GM19467 (cell line): Measurements from ENCODE around the gene PIGV.
A peak's percentile ranks its signal among the peaks of the same experiment; 100 is the strongest.

Experiments
- ATAC-seq: cut with Tn5 transposase; IDR thresholded peaks from one replicate; pipeline ENCODE4 v1.9.1; 2021; ENCODE audit warnings: mild to moderate bottlenecking, moderate library complexity; ENCODE audit not compliant: unreplicated experiment

The PIGV gene

GRCh38 chr1:26772687-26773086 is 15.1 kb upstream of the PIGV start:
- ATAC-seq: no peak

GRCh38 chr1:26774462-26774861 is 13.3 kb upstream of the PIGV start:
- ATAC-seq: no peak

DNA sequence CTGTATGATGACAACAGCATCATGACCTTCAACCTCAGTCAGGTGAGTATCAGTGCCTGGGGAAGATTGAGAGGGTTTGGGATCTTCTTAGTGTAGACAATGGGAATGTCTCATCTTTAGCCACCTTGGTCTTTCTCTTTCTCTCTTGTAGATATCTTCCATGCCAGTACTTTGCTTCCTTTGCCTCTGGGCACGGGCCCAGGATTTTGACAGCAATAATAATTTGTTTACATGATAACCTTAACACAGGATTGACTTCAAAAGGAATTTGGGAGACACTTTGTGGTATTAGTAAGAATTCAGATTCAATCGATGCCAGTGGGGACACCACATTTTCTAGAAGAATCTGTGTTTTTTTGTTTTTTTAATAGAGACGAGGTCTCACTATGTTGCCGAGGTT is 12.1 kb upstream of the PIGV start:
- ATAC-seq: no peak

- no peak for ATAC-seq
These were observed 8.6 kb upstream of the PIGV start for GRCh38 chr1:26779098-26779668.

DNA sequence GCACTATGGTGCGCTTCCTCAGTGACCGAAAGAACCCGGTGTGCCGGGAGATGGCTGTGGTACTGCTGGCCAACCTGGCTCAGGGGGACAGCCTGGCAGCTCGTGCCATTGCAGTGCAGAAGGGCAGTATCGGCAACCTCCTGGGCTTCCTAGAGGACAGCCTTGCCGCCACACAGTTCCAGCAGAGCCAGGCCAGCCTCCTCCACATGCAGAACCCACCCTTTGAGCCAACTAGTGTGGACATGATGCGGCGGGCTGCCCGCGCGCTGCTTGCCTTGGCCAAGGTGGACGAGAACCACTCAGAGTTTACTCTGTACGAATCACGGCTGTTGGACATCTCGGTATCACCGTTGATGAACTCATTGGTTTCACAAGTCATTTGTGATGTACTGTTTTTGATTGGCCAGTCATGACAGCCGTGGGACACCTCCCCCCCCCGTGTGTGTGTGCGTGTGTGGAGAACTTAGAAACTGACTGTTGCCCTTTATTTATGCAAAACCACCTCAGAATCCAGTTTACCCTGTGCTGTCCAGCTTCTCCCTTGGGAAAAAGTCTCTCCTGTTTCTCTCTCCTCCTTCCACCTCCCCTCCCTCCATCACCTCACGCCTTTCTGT is 7.3 kb upstream of the PIGV start:
- ATAC-seq: no peak

DNA sequence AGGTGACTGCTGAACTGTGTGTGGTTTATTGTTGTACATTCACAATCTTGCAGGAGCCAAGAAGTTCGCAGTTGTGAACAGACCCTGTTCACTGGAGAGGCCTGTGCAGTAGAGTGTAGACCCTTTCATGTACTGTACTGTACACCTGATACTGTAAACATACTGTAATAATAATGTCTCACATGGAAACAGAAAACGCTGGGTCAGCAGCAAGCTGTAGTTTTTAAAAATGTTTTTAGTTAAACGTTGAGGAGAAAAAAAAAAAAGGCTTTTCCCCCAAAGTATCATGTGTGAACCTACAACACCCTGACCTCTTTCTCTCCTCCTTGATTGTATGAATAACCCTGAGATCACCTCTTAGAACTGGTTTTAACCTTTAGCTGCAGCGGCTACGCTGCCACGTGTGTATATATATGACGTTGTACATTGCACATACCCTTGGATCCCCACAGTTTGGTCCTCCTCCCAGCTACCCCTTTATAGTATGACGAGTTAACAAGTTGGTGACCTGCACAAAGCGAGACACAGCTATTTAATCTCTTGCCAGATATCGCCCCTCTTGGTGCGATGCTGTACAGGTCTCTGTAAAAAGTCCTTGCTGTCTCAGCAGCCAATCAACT is 6.4 kb upstream of the PIGV start:
- no peak for ATAC-seq

GRCh38 chr1:26782521-26783212 is 5.1 kb upstream of the PIGV start:
- ATAC-seq: no peak

- ATAC-seq: no peak
These were observed 4.1 kb upstream of the PIGV start for GRCh38 chr1:26783646-26784022.

GRCh38 chr1:26784023-26784871 is 3.5 kb upstream of the PIGV start:
- no peak for ATAC-seq

- no peak for ATAC-seq
These were observed 2.9 kb upstream of the PIGV start for GRCh38 chr1:26784886-26785285.

GRCh38 chr1:26785611-26786436 is 1.9 kb upstream of the PIGV start:
- ATAC-seq: no peak

- ATAC-seq: no peak
These were observed 1.0 kb upstream of the PIGV start for GRCh38 chr1:26786437-26787380.

- ATAC-seq: peak; percentile 30
These were observed 407 bp upstream of the PIGV start for GRCh38 chr1:26787381-26787705.

- no peak for ATAC-seq
These were observed 700 bp downstream of the PIGV start for GRCh38 chr1:26788515-26788785.

DNA sequence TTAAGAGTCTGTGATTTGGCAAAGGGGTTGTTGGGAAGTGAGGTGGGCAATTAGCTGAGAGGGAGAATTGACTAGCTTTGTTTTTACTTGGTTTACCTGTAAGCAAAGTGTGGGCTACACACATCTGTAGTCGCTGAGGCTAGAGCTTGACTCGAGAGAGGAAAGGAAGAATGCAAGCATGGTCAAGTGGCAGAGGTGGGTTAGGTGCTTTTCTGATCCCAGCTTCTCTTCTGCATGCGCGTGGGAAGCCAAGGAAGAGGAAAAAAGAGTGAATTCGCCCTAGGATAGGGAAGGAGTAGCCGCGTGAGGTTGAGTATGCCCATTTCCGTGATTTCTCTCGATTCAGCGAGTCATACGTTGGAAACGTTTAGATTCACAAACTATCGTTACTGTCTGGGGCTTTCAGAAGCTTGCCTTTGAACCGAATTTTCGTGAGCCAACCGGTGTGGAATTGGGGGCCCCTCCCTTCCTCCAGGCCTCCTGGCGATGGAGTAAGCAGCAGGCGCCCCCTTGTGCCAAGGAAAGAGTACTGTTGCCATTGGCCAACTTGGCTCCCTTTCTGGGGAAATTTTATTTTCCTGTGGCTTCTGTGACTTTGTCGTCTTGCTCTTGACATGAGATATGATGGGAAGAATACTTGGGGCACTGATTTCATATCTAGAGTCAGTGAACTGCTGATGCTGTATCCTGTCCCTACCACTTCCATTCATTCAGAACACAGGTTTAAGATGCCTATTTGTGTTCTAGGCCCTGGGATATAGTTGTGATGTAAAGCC is 1.3 kb downstream of the PIGV start:
- no peak for ATAC-seq

GRCh38 chr1:26789612-26789865 is 1.8 kb downstream of the PIGV start:
- ATAC-seq: no peak

DNA sequence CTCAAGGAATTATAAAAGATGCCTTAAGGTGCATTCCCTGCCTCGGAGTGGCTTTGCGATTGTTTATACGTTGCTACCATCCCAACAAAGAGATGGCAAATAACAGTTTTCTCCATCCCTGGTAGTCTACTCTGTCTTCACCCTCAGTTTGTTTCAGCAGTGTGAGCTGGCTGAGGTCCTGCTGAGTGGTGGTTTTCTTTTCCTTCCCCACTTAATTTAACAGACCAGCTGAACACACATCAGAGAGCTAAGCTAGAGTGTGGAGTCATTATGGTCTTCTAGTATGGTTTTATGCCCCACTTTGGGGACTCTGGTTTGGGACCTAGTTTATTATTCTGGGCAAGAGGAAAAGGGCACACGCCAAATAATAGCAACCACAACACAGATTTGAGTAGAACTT is 2.2 kb downstream of the PIGV start:
- no peak for ATAC-seq

- no peak for ATAC-seq
These were observed 2.8 kb downstream of the PIGV start for GRCh38 chr1:26790551-26790953.

- ATAC-seq: no peak
These were observed 3.4 kb downstream of the PIGV start for GRCh38 chr1:26791148-26791547.
